DMS53 (cell line): ENCODE measurements around the gene ATAD3C.

Experiments used
- DNase-seq: peaks from one replicate; lab custom pipeline; 2025; lab: John Stamatoyannopoulos, UW

The ATAD3C gene

GRCh38 chr1:1430992-1431844 is 18.3 kb upstream of the ATAD3C start:
- no peak for DNase-seq

DNA sequence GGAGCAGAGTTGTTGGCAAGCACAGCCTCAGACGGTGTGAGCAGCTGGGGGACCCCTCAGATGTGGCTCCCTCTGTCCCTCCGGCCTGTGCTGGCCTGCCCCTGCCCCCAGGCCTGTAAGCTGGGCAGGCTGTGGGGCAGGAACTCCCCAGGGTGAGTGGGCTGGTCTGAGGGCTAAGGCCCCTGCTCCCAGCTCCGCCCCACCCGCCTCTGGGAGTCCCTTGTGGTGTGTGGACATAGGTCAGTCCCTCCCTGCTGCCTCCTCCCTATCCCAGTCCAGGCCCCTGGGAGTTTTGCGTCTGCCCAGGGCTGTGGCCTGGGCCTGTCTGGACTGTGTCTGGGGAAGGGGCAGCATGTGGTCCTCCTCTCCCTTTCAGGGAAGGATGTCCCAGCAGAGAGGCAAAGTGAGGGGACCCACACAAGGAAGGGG is 17.6 kb upstream of the ATAD3C start:
- peak; percentile 46 for DNase-seq

- peak; percentile 52 for DNase-seq
These were observed 17.1 kb upstream of the ATAD3C start for GRCh38 chr1:1432274-1432950.

DNA sequence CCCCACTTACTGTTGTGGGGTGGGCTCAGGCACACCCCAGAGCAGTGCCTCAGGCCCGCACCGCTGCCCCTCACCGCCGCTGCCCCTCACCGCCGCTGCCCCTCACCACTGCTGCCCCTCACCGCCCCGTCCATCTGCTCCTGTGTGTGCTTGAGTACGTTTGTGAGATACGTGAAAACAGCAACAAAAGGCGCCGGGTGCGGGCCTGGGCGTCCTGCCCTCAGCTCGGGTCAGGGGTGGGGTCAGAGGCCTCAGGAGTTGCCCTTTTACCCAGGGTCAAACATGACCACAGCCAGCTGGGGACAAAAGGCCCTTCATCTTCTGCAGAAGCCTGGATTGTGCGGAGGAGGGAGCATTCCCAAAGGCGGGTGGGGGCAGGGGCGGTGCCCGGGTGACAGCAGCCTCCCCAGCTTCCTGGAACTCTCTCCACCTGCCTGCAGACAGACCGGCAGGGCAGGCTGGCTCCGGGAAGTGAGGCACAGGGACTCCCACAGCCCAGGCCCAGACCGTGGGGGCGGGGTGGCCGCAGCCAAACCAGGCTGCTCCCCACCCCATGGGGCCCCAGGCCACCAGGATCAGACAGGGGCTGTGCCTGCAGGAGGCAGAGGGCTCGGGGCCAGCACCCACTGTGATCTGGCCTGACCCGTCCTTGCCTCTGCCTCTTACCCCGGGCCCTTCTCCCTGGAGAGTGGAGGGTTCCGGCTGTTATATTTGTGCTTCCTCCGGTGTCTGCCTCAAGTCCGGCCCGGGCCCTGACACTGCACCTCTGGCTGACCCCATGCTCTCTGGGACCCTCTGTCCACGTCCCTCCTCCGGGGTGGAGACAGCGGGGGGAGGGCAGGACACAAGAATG is 16.3 kb upstream of the ATAD3C start:
- peak; percentile 95 for DNase-seq

- peak; percentile 75 for DNase-seq
These were observed 15.7 kb upstream of the ATAD3C start for GRCh38 chr1:1433804-1434130.

DNA sequence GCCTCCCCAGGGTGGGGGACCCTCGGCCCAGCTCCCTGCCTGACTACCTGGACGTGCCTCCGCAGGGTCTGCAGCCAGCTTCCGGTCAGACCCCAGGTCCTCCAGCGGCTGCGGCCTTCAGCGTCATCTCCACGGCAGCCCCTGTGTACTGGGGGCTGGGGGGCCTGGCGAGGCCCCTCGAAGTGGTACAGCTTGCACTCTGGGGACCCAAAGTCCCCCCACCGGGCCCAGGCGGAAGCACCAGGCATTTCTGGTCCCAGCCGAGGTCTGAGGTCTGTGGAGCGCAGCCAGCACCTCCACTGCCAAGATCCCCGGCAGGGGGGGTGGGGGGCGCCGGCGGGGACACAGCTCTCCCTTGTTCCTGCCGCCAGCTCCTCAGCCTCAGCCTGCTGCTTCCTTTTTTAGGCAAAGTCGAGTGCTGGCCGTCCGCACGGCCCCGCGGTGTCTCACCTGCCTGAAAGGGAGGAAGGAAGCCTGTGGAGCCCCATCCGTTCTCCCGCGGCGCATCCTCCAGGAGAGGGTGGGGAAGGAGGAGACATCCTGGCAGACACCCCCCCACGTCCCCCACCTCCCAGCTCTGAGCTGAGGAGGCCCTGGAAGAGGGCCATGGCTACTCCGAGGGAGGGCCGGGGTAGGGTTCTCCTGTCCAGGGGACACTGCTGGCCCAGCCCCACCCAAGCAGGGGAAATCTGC is 15.2 kb upstream of the ATAD3C start:
- DNase-seq: peak; percentile 39

- DNase-seq: no peak
These were observed 14.7 kb upstream of the ATAD3C start for GRCh38 chr1:1434824-1435105.

GRCh38 chr1:1435106-1435903 is 14.2 kb upstream of the ATAD3C start, which contains the start of gene VWA1:
TSS of gene VWA1 (plus strand) at chr1:1435690. CDS start at chr1:1435749, 59 bp downstream.
- DNase-seq: peak; percentile 89

- DNase-seq: peak; percentile 44
These were observed 13.4 kb upstream of the ATAD3C start for GRCh38 chr1:1435911-1436629.

- no peak for DNase-seq
These were observed 12.9 kb upstream of the ATAD3C start for GRCh38 chr1:1436630-1437032.

DNA sequence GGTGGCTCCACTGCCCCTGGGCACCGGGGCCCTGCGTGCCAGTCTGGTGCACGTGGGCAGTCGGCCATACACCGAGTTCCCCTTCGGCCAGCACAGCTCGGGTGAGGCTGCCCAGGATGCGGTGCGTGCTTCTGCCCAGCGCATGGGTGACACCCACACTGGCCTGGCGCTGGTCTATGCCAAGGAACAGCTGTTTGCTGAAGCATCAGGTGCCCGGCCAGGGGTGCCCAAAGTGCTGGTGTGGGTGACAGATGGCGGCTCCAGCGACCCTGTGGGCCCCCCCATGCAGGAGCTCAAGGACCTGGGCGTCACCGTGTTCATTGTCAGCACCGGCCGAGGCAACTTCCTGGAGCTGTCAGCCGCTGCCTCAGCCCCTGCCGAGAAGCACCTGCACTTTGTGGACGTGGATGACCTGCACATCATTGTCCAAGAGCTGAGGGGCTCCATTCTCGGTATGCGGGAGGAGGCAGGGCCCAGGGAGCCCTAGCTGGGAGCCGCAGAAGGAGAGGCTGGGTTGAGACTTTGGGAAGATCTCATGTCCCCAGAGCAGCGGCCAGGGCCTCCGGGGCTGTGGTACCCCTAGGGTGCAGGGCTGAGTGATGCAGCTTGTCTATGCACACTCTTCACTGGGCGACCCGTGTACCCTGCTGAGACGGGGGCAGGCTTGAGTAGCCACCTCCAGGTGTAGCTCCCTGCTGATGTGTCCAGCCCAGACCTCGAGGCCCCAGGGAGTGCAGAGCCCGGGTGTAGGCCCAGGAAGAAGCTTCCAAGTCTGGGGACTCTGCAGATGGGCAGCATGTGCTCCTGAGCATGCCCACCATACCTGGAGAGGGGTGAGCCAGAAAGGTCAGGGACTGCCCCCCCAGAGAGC is 12.2 kb upstream of the ATAD3C start:
- DNase-seq: no peak

GRCh38 chr1:1437904-1438376 is 11.5 kb upstream of the ATAD3C start:
- DNase-seq: peak; percentile 96

DNA sequence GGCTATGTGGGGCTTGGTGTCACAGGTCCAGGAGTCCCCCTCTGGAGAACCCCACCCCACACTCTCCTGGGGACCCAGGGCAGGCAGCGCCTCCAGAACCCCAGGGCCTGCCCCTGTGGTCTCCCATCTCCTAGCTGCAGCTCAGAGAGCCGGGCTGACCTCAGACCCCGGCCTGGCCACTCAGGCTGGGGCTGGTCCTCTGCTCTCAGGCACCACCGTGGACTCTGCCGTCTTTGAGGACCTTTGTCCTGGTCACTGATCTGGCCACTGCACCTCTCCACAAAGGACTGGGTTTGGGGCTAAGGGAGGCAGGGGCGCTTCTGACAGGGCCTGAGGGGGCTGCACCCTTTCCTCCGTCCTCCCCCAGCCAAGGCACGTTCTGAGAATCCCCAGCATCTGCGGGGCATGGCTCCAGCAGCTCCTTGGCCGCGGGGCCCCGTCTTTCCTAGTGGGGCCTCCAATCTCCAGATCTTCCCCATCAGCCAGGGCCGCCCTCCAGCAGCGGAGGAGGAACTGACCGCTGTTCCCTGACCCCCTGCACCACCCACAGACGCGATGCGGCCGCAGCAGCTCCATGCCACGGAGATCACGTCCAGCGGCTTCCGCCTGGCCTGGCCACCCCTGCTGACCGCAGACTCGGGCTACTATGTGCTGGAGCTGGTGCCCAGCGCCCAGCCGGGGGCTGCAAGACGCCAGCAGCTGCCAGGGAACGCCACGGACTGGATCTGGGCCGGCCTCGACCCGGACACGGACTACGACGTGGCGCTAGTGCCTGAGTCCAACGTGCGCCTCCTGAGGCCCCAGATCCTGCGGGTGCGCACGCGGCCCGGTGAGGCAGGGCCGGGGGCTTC is 10.7 kb upstream of the ATAD3C start:
- DNase-seq: no peak

DNA sequence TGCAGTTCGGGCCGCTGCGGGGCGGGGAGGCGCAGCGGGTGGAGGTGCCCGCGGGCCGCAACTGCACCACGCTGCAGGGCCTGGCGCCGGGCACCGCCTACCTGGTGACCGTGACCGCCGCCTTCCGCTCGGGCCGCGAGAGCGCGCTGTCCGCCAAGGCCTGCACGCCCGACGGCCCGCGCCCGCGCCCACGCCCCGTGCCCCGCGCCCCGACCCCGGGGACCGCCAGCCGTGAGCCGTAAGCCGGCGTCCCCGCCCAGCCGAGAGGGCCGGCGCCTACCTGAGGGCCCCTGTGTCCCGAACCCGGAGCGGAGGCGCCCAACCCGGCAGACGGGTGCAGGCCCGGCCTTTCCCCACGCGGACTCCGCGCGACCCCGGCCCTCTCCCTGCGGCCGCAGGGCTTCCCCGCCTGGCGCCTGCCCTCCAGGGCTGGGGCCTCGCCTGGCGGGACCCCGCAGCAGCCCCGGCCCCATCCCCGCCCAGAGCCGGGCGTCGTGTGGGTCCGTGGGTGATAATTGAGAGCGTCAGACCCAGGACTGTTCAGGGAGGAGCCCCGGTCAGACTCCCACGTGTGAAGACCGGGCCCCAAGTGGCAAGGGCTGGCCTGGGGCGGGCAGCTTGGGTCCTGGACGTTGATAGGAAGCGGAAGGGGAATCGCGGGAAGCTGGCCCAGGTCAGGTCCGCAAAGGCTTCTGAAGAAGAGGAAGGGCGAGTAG is 9.8 kb upstream of the ATAD3C start:
- DNase-seq: no peak

DNA sequence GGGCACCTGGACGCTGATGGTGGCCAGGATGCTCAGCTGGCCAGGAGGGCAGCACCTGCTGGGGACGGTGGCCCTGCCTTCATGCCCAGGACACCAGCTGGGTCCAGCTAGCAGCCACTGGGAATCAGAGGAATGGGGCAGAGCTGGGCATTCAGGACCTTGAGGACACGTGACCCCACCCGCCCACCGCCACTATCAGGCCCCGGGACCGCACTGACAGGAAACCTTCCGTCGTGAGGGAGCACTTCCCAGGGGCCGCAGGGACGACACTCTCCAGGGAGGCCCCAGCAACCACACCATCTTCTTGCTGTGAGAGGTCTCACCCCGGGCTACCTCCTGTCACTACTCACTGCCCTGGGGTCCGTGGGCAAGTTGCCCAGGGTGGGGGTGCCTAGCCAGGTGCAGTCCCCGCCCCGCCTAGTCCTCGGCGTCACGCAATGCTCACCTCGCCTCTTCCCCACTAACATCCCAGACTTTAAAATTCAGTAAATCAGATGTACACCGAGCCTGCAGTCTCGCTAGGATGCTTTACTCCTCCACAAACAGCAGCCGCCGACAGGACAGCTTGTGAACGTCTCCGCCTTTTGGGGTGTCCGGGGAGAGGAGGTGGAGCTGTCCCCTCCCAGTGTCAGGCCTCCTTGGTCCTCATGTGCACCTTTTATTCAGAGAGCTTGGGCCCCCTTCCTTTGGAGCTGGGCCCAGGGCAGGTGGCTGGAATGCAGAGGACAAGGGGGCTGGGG is 9.1 kb upstream of the ATAD3C start:
- no peak for DNase-seq

- DNase-seq: peak; percentile 72
These were observed 8.2 kb upstream of the ATAD3C start for GRCh38 chr1:1441002-1441888.
